ENCODE results near the gene LGALS9. TPM values are rescaled to one million over a fixed set of nuclear protein-coding genes. Genes with fewer than 3 reads are reported as not detected.
"Not testable (repeated sequence)": the region's sequence is repeated elsewhere in the genome, so short reads cannot be mapped to it uniquely, and the experiment has no call there.

Gene LGALS9
- total RNA-seq, 1 donor from 2014 or later: 1.9 TPM

DNA sequence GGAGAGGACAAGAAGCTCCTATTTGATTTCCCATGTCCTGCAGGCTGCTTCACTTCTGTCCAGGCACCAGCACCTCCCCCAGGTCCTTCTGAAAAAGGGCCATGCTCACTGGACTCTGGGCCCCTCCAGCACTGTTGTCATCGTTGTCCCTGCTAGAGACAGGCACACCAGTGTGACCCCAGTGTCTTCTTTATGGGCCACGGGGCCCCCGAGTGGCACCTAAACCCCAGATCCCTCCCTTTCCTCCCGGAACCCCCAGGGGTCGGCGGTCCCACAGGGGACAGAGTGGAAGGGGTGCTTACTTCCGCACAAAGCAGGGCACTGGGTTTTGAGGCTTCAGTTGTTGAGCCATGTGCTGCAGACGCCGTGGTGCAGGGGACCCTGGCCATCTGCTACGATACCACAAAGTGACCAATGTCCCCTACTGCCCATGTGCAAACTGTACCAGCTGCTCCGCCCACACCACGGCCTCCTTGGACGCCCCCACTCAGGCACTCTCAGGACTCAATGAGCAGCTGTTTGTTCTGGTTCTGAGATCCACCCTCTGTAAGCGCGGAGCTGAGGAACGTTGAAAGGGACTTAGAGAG, 24.6 kb downstream of the LGALS9 start:
- DNase-seq: not testable (repeated sequence)

DNA sequence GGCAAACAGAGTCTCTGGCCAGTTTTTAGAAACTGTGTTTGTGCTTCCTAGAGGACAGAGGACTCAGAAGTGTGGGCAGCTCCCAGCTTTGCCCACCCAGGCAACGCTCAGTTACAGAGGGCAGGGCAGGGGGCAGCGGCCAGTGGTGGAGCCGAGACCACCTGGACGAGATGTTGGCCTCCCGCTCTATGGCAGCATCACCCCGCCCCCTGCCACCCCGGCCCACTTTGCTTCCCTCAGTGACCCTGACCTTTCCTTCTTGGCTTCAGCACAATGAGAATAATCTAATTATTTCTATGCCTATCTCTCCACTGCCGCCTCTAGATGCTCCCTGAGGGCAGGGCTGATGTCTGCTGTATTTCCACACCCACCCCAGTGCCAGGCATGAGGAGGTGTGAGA, 25.6 kb downstream of the LGALS9 start:
- not testable (repeated sequence) for DNase-seq

DNA sequence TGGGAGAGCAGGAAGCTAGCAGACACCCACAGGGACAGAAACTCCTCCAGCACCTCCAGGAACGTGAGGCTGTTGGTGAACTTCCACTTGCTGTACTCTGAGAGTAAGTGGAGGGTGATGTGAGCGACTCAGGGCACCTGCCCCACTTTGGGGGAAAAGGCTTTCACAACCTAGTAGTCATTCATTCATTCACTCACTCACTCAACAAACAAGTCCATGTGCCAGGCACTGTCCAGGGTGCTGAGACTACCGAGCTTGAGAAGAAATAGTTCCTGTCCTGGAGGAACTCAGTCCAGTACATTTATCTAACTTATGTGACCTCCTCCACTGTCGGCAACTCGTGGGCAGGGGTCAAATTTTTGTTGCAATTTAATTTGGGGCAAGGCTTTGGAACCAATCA, 26.6 kb downstream of the LGALS9 start:
- no peak for DNase-seq

DNA sequence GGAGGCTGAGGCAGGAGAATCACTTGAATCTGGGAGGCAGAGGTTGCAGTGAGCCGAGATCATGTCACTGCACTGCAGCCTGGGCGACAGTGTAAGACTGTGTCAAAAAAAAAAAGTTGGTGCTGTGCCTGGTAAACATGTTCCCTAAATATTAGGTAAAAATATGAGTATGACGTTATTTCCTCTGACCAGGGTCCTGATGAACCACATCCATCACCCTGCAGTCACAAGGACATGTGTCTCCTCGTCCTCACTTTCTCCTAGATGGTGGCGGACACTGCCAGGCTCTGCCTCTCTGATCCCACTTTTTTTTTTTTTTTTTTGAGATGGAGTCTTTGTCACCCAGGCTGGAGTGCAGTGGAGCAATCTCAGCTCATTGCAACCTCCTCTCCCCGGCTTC, 28.7 kb downstream of the LGALS9 start:
- DNase-seq: no peak

DNA sequence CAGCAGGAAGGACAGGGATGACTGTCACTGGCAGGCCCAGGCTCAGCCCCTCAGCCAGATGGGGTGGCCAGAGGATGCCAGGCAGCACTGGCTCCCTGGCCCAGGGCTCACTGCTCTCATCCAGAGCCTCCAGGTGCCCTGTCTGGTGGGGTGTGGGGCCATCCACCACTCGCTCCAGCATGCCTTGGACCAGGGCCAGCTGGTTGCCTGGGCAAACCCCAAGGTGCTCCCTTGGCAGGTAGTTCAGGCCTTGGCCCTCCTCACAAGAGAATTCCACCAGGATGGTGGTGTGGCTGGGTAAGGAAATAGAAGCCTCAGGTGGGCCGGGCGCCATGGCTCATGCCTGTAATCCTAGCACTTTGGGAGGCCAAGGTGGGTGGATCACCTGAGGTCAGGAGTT, 29.4 kb downstream of the LGALS9 start:
- no peak for DNase-seq

DNA sequence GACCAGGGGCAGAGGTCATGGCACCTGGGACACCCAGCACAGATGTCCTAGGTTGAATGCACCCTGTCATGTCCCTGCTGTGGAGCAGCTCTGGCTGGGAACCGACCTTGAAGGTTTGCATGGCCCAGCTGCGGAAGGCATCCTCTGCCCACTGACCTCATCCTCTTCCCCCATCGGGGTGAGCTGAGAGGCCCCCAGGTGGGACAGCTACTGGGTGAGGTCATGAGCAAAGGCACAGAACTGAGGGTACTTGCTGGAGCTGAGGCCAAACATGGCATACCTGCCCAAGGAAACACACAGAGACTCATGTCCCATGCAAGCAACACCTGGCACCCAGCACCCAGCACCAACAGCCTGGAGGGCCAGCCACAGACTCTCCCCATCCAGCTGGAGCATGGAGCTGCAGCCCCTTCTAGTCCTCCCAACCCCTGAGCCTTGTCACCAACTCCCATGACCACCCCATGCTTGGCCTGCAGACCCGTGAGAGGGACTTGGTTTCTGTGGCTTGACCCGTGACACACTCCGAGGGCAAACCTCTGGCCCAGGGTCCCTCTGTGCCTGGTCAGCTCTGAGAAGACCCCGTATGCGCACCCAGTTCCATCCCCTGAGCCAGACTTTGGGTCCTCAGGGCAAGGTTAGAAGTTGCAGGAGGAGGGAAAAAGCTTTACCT, 33.1 kb downstream of the LGALS9 start:
- DNase-seq: no peak

DNA sequence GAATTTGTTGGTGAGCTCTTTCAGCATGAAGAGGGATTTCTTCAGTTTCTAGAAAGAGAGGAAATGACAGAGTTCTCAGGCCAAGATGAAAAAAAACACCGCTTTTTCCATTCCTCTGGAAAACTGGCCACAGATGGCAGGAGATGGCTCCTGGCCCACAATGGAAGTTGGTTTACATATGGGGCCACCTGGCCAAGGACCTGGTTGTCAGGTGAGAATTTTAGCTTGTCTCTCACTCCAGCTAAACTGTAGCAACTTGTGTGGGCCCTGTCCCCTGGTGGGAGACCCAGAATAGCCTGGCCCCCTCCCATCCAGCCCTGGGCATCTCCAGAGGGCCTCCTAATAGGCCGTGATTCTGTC, 33.6 kb downstream of the LGALS9 start:
- DNase-seq: no peak

DNA sequence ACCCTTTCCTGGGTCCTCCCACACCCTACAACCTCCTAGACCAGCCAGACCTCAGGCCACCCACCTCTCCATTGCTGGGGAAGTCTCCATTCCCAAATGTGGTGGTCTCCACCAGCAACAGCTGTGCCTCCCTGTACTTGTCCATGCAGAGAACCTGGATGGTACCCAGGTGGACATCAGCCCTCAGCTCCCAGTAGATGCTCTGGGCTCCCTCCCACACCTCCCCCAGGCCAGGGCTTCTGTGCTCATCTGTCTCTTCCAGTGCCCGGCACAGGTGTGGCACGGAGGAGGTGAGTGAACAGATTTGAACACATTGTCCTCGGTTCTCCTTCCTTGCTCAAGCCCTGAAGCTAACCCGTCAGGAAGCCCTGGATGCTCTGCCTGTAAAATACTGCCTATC, 34.6 kb downstream of the LGALS9 start:
- no peak for DNase-seq

DNA sequence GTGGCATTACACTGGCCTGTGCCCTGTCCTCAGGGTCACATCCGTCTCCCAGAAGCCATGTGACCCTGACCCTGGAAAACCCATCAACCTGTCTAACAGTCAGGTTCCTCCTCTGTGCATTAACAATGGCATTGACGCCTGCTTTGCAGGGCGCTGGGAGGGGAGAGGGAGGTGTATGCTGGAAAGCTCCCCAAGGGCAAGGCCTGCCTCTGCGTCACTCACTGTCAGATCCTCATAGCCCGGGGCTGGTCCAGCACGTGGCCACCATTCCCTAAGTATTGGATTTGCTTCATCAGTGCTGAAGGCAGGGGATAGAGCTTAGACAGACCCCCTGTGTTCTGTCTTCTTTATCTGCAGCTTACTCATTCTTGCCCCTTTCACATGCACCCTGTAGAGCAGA, 35.3 kb downstream of the LGALS9 start:
- DNase-seq: not testable (repeated sequence)

DNA sequence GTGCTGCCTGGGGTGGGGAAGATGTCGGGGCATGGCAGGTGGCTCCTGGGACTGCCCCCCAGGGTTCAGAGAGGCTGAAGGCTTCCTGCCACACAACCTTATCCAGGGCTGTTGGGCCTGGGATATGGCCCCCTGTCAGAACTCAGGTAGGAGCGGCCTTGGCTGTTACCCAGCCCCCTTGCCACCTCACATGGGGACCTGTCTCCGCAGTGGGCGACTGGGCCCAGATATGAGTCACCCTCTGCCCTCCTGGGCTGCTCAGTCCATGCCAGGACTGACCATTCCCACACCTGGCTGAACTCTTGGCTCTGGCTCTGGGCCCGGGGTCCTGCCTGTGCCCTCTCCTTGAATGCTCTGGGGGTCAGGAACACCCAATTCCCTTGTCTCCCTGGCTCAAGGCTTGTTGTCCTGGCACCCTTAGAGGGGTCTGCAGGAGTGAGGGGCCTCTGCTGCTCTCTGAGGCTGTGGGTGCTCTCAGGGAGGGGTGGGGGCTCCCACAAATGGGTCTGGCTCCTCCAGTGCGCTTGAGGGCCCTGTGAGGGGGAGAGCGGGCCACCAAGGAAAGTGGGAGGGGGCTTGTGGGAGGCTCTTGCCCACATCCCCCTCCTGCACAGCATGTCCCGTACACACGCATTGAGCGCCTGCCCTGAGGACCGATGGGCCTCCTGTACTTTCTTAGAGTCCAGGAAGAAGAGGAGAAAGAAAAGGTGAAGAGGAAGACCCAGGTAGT, 36.0 kb downstream of the LGALS9 start:
- DNase-seq: no peak

DNA sequence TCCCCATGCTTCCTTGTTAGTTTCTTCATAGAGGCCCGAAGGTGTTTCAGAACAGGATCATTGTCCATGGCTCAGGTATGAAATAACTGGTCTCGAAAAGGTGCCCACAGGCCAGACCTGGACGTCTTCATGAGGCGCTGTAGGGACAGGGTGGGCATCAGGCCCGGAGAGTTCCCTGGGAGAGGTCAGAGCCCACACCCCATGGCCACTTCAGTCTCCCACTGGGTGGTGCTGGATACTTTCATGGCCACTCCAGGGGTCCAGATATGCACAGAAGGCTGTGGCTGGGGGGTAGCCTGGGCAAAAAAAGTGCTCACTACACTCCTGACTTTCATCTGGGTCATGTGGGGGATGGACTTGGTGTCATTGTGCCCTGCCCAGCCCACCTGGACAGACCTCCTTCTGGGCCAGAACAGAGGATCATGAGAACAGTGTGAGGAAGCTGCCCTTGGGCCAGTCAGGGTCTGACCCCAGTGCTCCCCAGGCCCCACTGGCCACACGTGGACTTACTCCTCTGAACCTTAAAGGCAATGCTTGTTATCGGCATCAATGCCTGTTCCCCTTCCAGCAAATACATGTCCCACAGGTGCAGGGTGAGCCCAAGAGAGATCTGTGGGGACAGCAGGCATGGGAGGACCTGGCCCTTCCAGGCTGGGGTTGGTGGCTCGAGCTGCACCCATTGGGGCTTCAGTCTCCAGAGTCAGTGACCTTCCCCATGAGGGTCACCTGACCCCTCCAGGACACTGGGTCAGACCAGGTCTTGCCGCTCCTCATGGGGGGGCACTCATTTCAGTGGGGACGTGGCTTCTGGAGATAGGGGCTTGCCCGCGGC, 36.9 kb downstream of the LGALS9 start:
- no peak for DNase-seq

DNA sequence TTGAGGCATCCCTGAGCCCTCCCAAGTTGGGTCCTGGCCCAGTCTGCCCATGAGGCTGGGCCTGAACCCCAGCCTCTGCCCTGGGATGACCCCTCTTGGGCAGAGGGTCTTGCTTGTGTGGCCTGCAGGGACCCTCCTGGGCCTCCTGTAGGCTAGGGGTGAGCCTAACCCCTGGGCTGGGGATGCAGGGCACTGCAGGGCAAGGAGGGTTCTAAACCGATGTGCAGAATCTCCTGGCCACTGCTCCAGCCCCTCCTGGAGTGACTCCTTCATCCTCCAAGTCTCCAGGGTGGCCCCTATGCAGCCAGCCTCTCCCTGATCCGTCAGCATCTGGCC, 37.5 kb downstream of the LGALS9 start:
- DNase-seq: no peak

DNA sequence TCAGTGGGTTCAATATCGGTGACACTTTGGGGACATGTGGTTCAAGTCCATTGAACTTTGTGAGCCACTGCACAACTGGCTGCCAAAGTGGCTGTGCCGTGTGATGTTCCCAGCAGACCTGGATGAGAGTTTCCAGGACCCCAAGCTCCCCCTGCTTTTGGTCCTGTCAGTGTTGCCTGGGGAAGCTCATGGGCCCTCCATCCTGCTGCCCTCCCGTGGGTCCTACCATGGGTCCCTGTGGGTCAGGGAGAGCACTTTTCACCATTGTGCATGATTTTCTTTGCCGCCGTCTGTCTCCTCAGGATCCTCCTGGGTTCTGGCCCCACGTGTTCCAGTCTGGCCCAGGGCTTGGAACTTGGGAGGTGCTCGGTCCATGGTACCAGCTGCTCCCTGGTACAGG, 38.1 kb downstream of the LGALS9 start:
- no peak for DNase-seq

DNA sequence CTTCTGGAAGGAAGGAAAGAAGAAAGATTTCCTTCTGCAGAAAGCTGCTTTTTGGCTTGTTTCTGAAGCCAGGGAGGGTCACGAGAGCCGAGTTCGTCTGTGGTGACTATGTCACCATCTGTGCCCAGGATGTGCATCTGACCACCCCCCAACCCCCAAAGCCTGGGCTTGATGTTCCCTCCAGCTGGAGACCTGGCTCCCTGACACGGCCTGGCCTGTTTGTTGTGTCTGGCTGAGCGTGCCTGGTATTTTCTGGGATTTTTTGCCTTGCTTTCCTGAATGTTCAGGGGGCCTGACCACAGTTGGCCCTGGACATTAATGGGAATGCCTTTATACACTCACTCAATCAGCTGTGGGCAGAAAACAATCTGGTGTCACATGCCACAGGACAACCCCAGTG, 38.9 kb downstream of the LGALS9 start:
- no peak for DNase-seq

DNA sequence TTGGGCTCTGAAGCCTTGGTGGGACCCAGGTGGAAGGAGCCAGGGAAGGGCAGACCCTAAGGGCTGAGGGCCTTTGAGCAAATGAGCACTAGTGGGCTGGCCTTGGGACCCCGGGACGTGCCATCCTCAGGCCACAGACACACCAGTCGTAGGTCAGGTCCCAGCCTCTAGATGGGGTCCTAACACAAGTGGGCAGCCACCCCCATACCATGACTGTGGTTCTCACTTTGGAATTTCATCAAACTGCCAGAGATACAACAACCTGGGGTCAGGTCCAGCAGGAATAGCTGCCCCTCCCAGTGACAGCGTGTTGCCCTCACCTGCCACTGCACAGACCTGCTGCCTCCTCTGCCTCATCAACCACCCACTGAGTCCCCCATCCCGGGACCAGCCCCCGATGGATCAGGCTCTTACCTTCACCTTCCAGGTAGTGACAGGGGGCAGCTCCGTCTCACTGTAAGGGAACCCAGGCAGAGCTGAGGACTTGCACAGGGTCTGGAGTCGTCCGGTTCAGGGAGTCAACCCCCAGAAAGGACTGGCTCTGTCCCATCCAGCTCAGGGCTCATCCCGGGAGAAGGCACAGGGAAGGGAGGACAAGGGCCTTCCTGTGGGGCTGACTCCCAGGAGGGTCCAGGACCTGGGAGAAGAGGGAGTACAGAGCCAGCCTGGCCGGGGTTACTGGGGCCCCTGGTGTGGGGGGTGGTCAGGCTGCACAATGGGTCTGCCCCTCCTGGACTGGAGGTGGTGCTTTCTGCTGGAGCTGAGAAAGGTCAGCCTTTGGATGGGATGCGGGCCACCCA, 40.0 kb downstream of the LGALS9 start:
- no peak for DNase-seq

DNA sequence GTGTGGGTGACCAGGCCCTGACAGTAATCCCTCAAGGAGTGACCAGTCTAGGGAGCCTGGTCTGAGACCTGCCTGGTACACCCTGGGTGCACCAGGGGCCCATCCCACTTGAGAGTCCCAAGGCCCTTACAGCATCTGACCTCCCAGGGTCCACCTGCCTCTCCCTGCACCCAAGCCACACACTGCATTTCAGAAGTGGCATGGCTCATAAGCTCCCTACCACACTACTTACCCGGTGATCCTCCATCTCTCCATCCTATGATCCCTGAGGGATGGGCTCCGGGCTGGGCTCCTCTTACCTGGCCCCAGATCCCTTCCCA, 40.6 kb downstream of the LGALS9 start:
- no peak for DNase-seq

DNA sequence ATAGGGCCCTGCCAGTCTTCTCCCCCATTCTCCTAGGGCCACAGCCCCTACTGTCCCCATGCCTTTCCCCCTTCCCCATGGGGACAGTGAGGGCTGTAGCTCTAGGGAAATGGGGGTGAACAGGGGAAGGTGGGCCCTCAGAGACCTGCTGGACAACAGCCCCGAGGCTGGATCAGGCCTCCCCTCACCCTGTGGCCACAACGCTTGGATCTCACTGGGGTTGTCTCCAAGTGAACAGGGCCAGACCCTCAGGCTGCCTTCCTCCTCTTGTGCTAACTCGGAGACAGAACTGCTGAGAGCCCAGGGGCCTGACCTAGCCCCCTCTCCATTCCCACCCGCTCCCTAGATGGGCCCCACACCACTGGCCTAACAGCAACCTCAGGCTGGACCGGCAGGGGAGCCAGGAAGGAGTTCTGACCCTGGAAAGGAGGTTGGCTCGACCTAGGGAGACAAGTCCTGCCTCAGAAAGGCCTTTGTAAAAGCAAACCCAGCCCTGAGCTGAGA, 41.0 kb downstream of the LGALS9 start:
- not testable (repeated sequence) for DNase-seq

DNA sequence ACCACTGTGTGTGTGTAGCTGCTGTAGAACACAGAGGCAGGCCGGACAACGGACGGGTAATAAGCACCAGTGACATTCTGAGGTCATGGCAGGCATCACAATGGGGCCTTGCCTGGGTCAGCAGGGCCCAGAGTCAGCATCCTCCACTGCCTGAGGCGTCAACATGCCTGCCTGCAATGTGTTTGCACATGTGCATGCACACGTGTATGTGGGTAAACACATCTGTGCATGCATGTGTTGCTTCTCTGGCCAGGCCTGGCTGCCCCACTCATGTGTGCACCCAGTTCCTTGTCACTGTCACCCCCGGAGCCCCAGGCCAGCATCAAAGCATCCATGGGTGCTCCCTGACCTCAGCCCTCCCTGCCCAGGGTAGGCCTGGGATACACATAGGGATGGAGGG, 43.3 kb downstream of the LGALS9 start:
- no peak for DNase-seq

DNA sequence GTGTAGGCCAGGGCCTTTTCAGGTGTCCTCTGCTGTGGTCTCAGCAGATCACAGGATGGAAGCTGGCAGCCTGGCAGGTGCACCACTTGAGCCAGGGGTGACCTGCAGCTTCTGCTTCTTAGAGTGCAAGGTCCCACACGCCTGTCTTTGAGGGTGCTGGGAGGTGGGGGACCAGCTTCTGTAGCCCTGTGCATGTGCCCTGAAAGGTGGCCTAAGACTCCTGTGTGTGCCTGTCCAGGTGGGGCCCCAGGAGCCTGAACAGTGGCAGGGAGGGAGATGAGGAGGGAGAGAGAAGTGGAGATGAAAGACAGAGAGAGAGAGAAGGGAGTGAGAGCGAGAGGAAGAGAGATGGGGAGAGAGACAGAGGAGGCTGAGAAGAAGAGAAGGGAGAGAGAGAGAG, 46.2 kb downstream of the LGALS9 start:
- DNase-seq: no peak

DNA sequence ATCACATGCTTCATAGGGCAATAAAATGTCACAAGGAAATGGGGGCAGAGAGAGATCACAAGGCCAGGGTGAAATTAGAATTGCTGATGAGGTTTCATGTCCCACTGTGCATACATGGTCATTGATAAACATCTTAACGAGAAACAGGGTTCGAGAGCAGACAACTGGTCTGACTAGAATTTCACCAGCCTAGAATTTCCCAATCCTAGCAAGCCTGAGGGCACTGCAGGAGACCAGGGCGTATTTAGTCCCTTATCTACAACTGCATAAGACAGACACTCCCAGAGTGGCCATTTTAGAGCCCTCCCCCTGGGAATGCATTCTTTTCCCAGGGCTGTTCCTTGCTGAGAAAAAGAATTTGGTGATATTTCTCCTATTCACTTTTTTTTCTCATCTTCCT, 55.3 kb downstream of the LGALS9 start:
- DNase-seq: not testable (repeated sequence)

DNA sequence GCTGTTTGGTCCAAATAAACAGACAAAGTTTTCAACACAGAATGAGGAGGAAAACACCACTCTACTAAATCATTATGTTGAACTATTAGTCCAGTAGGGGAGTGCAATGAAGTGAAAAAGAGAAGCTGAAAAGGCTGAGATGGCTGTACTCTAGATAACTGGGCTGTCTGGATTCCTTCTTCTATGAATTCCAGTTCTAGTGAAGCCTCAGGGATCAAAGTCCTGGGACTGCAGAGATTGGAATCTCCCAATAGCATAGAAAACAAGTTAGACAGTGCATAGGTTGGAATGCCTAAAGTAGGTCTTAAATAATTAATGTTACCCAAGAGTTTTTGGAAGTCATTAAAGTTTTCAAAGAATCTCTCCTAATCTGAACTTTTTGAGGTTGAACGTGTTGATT, 59.9 kb downstream of the LGALS9 start:
- DNase-seq: no peak

DNA sequence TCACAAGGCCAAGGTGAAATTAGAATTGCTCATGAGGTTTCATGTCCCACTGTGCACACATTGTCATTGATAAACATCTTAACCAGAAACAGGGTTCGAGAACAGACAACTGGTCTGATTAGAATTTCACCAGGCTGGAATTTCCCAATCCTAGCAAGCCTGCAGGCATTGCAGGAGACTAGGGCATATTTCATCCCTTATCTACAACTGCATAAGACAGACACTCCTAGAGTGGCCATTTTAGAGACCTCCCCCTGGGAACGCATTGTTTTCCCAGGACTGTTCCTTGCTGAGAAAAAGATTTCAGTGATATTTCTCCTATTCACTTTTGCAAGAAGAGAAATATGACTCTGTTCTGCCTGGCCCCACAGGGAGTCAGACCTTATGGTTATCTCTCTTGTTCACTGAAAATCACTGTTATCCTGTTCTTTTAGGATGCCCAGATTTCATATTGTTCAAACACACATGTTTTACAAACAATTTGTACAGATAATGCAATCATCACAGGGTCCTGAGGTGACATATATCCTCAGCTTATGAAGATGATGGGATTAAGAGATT, 64.3 kb downstream of the LGALS9 start:
- DNase-seq: not testable (repeated sequence)

All from occipital lobe (tissue), 2 donors.